HFFc6 (cell line): ENCODE results near the gene AP1S1. TPM values are rescaled to one million over a fixed set of nuclear protein-coding genes. Genes with fewer than 3 reads are reported as not detected.

Experiments used
- DNase-seq: peaks from one replicate; pipeline ENCODE4 v3.0.0-alpha.2; 2018
- H3K27ac Mint-ChIP-seq: 2 replicates; pipeline ENCODE4 v1.8.0; 2020; ENCODE audit warnings: mild to moderate bottlenecking, mixed read lengths
- H3K27me3 Mint-ChIP-seq: 2 replicates; pipeline ENCODE4 v1.8.0; 2021; ENCODE audit warnings: mild to moderate bottlenecking, moderate library complexity, mixed read lengths; ENCODE audit not compliant: insufficient read depth
- H3K36me3 Mint-ChIP-seq: 2 replicates; pipeline ENCODE4 v1.8.0; 2021; ENCODE audit warnings: low read depth, mixed read lengths
- H3K4me1 Mint-ChIP-seq: 2 replicates; pipeline ENCODE4 v1.8.0; 2020; ENCODE audit warnings: low read depth, mixed read lengths
- H3K4me3 Mint-ChIP-seq: 2 replicates; pipeline ENCODE4 v1.8.0; 2020; ENCODE audit warnings: mild to moderate bottlenecking, moderate library complexity, mixed read lengths
- H3K9me3 Mint-ChIP-seq: 2 replicates; pipeline ENCODE4 v1.8.0; 2020; ENCODE audit warnings: mild to moderate bottlenecking, mixed read lengths
- CTCF ChIP-seq: fragments of 200-600 bp; sonication (generic); IDR thresholded peaks from 2 replicates; pipeline ENCODE4 v1.5.0; 2021; ENCODE audit warnings: antibody characterized with exemption, mild to moderate bottlenecking
- total RNA-seq, 6 experiments: library from RNA; stranded (reverse); fragmentation: NEBNext Ultra II Directional; extraction: Animal tissue kit (Norgen Biotek cat#: 25700); gene quantifications; 2 replicates in 1 of 6; 3 replicates in 5 of 6; pipeline ENCODE4 v1.2.3, GENCODE V29; 2021

AP1S1 gene
- total RNA-seq, 6 experiments from 2014 or later = 154 to 176 (median 166) TPM

GRCh38 chr7:101172854-101173751, 18.8 kb downstream of the AP1S1 start:
- DNase-seq = peak; percentile 70
- no peaks in the 10 kb centered on the region for H3K36me3 Mint-ChIP-seq
- TF ChIP-seq CTCF = no peak
- peaks cover 69% of the 10 kb centered on the region for H3K27me3 Mint-ChIP-seq
- no peak overlapping the region for H3K27ac Mint-ChIP-seq
- H3K4me1 Mint-ChIP-seq = peaks cover 52% of the 10 kb centered on the region
- H3K4me3 Mint-ChIP-seq = peak overlapping the region; percentile 71
- no peaks in the 10 kb centered on the region for H3K9me3 Mint-ChIP-seq

GRCh38 chr7:101173752-101174244, 19.5 kb downstream of the AP1S1 start:
- DNase-seq = peak; percentile 11
- H3K4me3 Mint-ChIP-seq = peak overlapping the region; percentile 71; the same call in 1 of the 2 replicates
- peaks cover 72% of the 10 kb centered on the region for H3K27me3 Mint-ChIP-seq
- no peak overlapping the region for H3K27ac Mint-ChIP-seq
- TF ChIP-seq CTCF = no peak
- H3K4me1 Mint-ChIP-seq = peaks cover 45% of the 10 kb centered on the region
- no peaks in the 10 kb centered on the region for H3K36me3 Mint-ChIP-seq
- no peaks in the 10 kb centered on the region for H3K9me3 Mint-ChIP-seq

- Mint-ChIP-seq H3K4me3 (no peak overlapping the region; the same call in 1 of the 2 replicates), H3K27me3 (peaks cover 72% of the 10 kb centered on the region), H3K4me1 (peaks cover 45% of the 10 kb centered on the region), H3K36me3 (no peaks in the 10 kb centered on the region), H3K9me3 (no peaks in the 10 kb centered on the region), H3K27ac (no peak overlapping the region)
- TF ChIP-seq CTCF = no peak
- no peak for DNase-seq
These were observed 20.1 kb downstream of the AP1S1 start for GRCh38 chr7:101174322-101174854.

- TF ChIP-seq CTCF = no peak
- peaks cover 35% of the 10 kb centered on the region for H3K4me1 Mint-ChIP-seq
- no peaks in the 10 kb centered on the region for H3K36me3 Mint-ChIP-seq
- no peak overlapping the region for H3K4me3 Mint-ChIP-seq
- DNase-seq = no peak
- no peaks in the 10 kb centered on the region for H3K9me3 Mint-ChIP-seq
- peaks cover 70% of the 10 kb centered on the region for H3K27me3 Mint-ChIP-seq
- no peak overlapping the region for H3K27ac Mint-ChIP-seq
These were observed 21.4 kb downstream of the AP1S1 start for GRCh38 chr7:101175664-101176063.

GRCh38 chr7:101177644-101178043, 23.4 kb downstream of the AP1S1 start:
- Mint-ChIP-seq H3K9me3 (peaks cover 6% of the 10 kb centered on the region; the same call in 1 of the 2 replicates), H3K36me3 (no peaks in the 10 kb centered on the region), H3K4me3 (no peak overlapping the region), H3K27me3 (peaks cover 64% of the 10 kb centered on the region), H3K4me1 (peaks cover 27% of the 10 kb centered on the region), H3K27ac (no peak overlapping the region)
- no peak for DNase-seq
- TF ChIP-seq CTCF = no peak
